ENCODE data around the gene KLF8. TPM values are rescaled to one million over a fixed set of nuclear protein-coding genes. Genes with fewer than 3 reads are reported as not detected.

KLF8 gene
- total RNA-seq, 1 donor: 1.8 TPM

DNA sequence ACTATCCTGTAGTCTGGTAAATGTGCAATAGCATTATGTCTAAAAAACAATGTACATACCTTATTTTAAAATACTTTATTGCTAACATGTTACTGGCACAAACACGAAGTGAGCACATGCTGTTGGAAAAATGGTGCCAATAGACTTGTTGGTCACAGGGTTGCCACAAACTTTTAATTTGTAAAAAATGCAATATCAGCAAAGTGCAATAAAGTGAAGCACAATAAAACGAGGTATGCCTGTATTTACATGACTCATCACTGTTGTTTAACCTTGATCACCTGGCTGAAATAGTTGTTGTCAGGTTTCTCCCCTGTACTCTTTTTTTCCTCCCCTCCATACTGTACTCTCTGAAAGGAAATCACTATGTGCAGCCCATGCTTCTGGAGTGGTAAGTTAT lies 56.5 kb downstream of the KLF8 start:
- no peak for DNase-seq (ENCODE audit: low read depth)
- TF ChIP-seq, protein P1, sequence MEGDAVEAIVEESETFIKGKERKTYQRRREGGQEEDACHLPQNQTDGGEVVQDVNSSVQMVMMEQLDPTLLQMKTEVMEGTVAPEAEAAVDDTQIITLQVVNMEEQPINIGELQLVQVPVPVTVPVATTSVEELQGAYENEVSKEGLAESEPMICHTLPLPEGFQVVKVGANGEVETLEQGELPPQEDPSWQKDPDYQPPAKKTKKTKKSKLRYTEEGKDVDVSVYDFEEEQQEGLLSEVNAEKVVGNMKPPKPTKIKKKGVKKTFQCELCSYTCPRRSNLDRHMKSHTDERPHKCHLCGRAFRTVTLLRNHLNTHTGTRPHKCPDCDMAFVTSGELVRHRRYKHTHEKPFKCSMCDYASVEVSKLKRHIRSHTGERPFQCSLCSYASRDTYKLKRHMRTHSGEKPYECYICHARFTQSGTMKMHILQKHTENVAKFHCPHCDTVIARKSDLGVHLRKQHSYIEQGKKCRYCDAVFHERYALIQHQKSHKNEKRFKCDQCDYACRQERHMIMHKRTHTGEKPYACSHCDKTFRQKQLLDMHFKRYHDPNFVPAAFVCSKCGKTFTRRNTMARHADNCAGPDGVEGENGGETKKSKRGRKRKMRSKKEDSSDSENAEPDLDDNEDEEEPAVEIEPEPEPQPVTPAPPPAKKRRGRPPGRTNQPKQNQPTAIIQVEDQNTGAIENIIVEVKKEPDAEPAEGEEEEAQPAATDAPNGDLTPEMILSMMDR (IDR thresholded peaks at IDR 0.05; ENCODE audit: insufficient read depth, low read length): no peak
- no peak overlapping the region for H3K4me3 ChIP-seq (ENCODE audit: low read depth, low read length)

DNA sequence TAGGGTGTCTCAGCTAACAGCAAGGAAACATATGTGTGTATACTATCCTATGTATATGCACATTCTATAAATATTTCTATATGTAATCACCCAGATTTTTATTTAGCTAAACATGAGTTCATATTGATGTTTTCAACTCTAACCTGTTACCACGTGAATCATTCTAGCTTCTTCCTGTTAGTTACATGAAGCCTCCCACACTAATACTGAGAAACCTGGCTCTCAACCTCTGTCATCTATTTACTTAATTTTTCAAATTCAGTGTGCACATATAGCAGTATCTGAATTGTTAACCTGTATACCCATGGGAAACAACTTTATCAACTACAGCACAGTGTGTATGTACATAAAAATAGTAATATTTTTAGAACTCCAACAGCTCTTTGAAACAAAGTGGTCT lies 57.3 kb downstream of the KLF8 start:
- DNase-seq (ENCODE audit: low read depth): no peak
- no peak overlapping the region for H3K4me3 ChIP-seq (ENCODE audit: low read depth, low read length)
- TF ChIP-seq, protein P1 (IDR thresholded peaks at IDR 0.05; ENCODE audit: insufficient read depth, low read length): no peak

DNA sequence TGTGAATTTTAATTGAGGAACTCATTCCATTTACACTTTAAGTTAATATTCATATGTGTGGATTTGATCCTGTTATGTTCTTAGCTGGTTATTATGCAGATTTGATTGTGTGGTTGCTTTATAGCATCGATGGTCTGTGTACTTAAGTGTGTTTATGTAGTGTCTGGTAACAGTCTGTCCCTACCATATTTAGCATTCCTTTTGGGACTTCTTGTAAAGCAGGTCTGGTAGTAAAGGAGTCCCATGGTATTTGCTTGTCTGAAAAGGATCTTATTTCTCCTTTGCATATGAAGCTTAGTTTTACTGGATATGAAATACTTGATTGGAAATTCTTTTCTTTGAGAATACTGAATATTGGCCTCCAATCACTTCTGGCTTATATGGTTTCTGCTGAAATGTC lies 76.6 kb downstream of the KLF8 start:
- TF ChIP-seq, protein P1 (IDR thresholded peaks at IDR 0.05; ENCODE audit: insufficient read depth, low read length): no peak
- H3K4me3 ChIP-seq (ENCODE audit: low read depth, low read length): no peak overlapping the region
- no peak for DNase-seq (ENCODE audit: low read depth)

DNA sequence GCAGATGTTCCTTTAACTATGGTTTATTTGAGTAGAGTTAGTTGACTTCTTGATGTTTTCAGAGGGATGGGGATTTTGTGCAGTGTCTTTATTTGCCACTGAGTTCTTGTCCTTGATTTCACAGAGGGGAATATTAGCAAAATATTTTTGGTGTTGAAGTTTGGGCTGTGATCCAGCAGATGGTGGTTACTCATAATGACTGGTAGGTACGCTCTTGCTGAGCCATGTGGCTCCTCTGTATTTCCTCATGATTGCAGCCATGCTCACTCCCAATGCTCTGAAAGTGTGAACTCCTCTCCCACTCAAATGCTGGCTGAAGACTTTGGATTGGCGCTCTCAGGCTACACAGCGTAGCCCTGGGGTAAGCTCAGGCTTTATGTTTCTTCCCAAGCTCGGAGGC lies 77.7 kb downstream of the KLF8 start:
- TF ChIP-seq, protein P1 (IDR thresholded peaks at IDR 0.05; ENCODE audit: insufficient read depth, low read length): no peak
- H3K4me3 ChIP-seq (ENCODE audit: low read depth, low read length): no peak overlapping the region
- no peak for DNase-seq (ENCODE audit: low read depth)

DNA sequence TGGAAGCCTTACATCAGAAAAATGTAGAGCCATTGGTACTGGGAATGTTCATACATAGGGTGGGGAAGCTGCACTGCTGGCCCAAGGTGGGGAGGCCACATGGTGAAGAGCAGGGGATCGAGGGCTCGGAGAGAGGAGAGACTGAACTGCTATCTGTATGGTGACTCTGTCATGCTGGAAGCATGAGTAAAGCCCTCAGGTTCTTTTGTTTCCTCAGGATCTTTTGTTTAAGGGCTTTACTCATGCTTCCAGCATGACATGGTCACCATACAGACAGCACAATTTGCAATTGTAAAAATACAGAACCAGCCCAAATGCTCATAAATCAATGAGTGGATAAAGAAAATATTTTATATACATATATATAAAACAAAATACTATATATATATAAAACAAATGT lies 78.4 kb downstream of the KLF8 start:
- TF ChIP-seq, protein P1 (IDR thresholded peaks at IDR 0.05; ENCODE audit: insufficient read depth, low read length): no peak
- H3K4me3 ChIP-seq (ENCODE audit: low read depth, low read length): no peak overlapping the region
- no peak for DNase-seq (ENCODE audit: low read depth)

DNA sequence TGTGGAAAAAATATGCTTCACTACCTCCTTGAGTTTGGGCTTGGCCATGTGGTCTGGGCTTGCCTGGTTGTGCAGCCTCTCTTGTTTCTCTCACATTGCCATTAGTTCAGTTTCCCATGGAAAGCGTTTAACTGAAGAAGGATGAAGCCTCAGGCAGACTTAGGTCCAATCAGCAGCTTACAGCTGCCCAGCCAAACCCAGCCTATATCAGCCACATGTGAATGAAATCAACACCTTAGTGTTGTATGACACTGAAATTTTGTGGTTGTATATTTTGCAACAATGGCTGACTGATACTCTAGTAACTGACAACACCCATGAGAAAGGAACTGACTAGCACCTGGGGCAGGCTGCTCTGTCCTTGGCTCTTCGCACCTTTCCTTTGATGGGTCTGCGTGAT lies 81.2 kb downstream of the KLF8 start:
- DNase-seq (ENCODE audit: low read depth): no peak
- no peak overlapping the region for H3K4me3 ChIP-seq (ENCODE audit: low read depth, low read length)
- TF ChIP-seq, protein P1 (IDR thresholded peaks at IDR 0.05; ENCODE audit: insufficient read depth, low read length): no peak

DNA sequence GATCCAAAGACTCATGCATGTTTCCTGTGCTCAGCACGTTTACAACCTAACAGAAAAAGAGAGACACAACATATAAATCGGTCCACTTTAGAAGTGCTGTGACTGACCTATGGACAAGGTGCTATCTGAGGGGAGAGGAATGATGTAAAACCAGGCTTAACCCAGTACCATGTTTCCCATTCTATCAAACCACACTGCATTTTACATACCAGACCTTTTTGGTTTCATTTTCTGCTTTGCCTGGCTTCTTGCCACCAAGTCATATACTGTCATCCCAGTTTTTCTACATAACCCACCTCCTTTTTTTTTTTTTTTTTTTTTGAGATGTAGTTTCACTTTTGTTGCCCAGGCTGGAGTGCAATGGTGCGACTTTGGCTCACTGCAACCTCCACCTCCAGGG lies 82.2 kb downstream of the KLF8 start:
- H3K4me3 ChIP-seq (ENCODE audit: low read depth, low read length): no peak overlapping the region
- TF ChIP-seq, protein P1 (IDR thresholded peaks at IDR 0.05; ENCODE audit: insufficient read depth, low read length): no peak
- DNase-seq (ENCODE audit: low read depth): no peak

Measured in fibroblast of the aortic adventitia (primary cell).